Motor neuron (in vitro differentiated cells): ENCODE data around the gene FERMT1. TPM values are rescaled to one million over a fixed set of nuclear protein-coding genes. Genes with fewer than 3 reads are reported as not detected.
A peak's percentile ranks its signal among the peaks of the same experiment; 100 is the strongest.

Source experiments
- ATAC-seq, 8 experiments: fragments of 200-7000 bp; cut with Tn5 transposase; replicated peaks in 6 of 8; 2 replicates each; pipeline ENCODE4 v1.8.0; 2021; ENCODE audit warnings: mild to moderate bottlenecking in 8 of 8, moderate library complexity in 8 of 8
- H3K27ac ChIP-seq, 2 donors: fragments of 250-450 bp; sonication (Bioruptor Pico); 2 replicates each; pipeline ENCODE4 v1.9.0; 2021; ENCODE audit warnings: antibody characterized with exemption in 2 of 2, mild to moderate bottlenecking in 2 of 2, moderate library complexity in 1 of 2
- H3K4me1 ChIP-seq, 2 donors: fragments of 250-450 bp; sonication (Bioruptor Pico); replicated peaks in 1 of 2; 2 replicates each; pipeline ENCODE4 v1.6.1; 2021; ENCODE audit warnings: antibody characterized with exemption in 2 of 2, mild to moderate bottlenecking in 2 of 2, moderate library complexity in 1 of 2
- H3K4me3 ChIP-seq, 5 donors: fragments of 250-450 bp; sonication (Bioruptor Pico); 2 replicates each; pipeline ENCODE4 v1.9.0; 2021; ENCODE audit warnings: antibody characterized with exemption in 5 of 5, mild to moderate bottlenecking in 5 of 5, moderate library complexity in 4 of 5
- WGBS, 10 experiments: fragments of 450-650 bp; shearing (Covaris generic); methylation state at CpG; one replicate each; pipeline ENCODE4 v1.0.0; 2022; 5-methylcytosine and 5-hydroxymethylcytosine counted together
- in situ Hi-C, 9 experiments: fragments of 400-800 bp; cut with MboI; loops; one replicate each; pipeline ENCODE4 v1.15.0; 2021; ENCODE audit warnings: low sequenced_read_pairs in 9 of 9, low pct_unique_long_range_greater_than_20kb in 2 of 9; ENCODE audit not compliant: unreplicated experiment in 9 of 9
- total RNA-seq, 8 experiments: library from RNA; unstranded; fragments of 300-600 nt; gene quantifications; 2 replicates each; pipeline versions ENCODE4 v1.2.3 to v1.2.4, GENCODE V29; 2022

The FERMT1 gene
- total RNA-seq, 8 experiments from 2014 or later, result 0.11 to 18.0 (median 2.0) TPM

- H3K27ac ChIP-seq, result peak overlapping the region in 1 of 2 donors; percentile 70
- WGBS, 10 experiments, result 20 to 90% (median 50%) methylated on average over 1 to 7 of the region's 8 CpGs; no CpG with 5 or more reads in 3 of the 10 experiments
- in situ Hi-C loops, result no loop called here
- peaks cover 10 to 15% of the 10 kb centered on the region in 2 donors for H3K4me1 ChIP-seq
- no peak overlapping the region for H3K4me3 ChIP-seq
- peak in 6 of 8 experiments; percentile 43 to 97 (median 71) for ATAC-seq
Measured at GRCh38 chr20:6135347-6135746, 12.5 kb upstream of the FERMT1 start.

- Histone ChIP-seq H3K27ac (peak overlapping the region in 1 of 2 donors; percentile 70), H3K4me1 (peaks cover 10 to 15% of the 10 kb centered on the region in 2 donors), H3K4me3 (no peak overlapping the region)
- 9 to 80% (median 56%) methylated on average over 1 to 8 of the region's 8 CpGs; no CpG with 5 or more reads in 4 of the 10 experiments for WGBS, 10 experiments
- ATAC-seq, result peak in 3 of 8 experiments; percentile 8 to 36 (median 9)
- in situ Hi-C loops, result no loop called here
Measured at GRCh38 chr20:6134592-6134991, 11.8 kb upstream of the FERMT1 start.

- no peak overlapping the region for H3K4me3 ChIP-seq
- H3K27ac ChIP-seq, result no peak overlapping the region
- 60 to 100% (median 96%) methylated on average over 1 to 4 of the region's 5 CpGs; no CpG with 5 or more reads in 5 of the 10 experiments for WGBS, 10 experiments
- peaks cover 8 to 10% of the 10 kb centered on the region in 2 donors for H3K4me1 ChIP-seq
- in situ Hi-C loops, result no loop called here
- no peak for ATAC-seq
Measured at GRCh38 chr20:6130045-6130444, 7.2 kb upstream of the FERMT1 start.

- no peak for ATAC-seq
- H3K4me1 ChIP-seq, result no peaks in the 10 kb centered on the region
- no peak overlapping the region for H3K27ac ChIP-seq
- 61 to 100% (median 90%) methylated on average over 1 to 4 of the region's 4 CpGs; no CpG with 5 or more reads in 1 of the 10 experiments for WGBS, 10 experiments
- no peak overlapping the region for H3K4me3 ChIP-seq
- in situ Hi-C loops, result no loop called here
Measured at GRCh38 chr20:6127825-6128224, 5.0 kb upstream of the FERMT1 start.

- no peak for ATAC-seq
- 33 to 90% (median 82%) methylated on average over 1 to 2 of the region's 2 CpGs; no CpG with 5 or more reads in 1 of the 10 experiments for WGBS, 10 experiments
- H3K27ac ChIP-seq, result no peak overlapping the region
- in situ Hi-C loops, result no loop called here
- H3K4me1 ChIP-seq, result peaks cover 0 to 3% of the 10 kb centered on the region in 2 donors
- no peak overlapping the region for H3K4me3 ChIP-seq
Measured at GRCh38 chr20:6126846-6127245, 4.0 kb upstream of the FERMT1 start.

GRCh38 chr20:6123649-6124014 is 802 bp upstream of the FERMT1 start:
- H3K4me1 ChIP-seq, result peaks cover 0 to 3% of the 10 kb centered on the region in 2 donors
- in situ Hi-C loops, result no loop called here
- WGBS, 10 experiments, result 71 to 100% (median 92%) methylated on average over 2 to 4 of the region's 4 CpGs
- no peak overlapping the region for H3K27ac ChIP-seq
- H3K4me3 ChIP-seq, result no peak overlapping the region
- ATAC-seq, result no peak

- in situ Hi-C loops, result no loop called here
- ATAC-seq, result peak; percentile 3 to 79 (median 69)
- no peak overlapping the region for H3K27ac ChIP-seq
- 0 to 17% (median 5%) methylated on average over 2 to 19 of the region's 27 CpGs; no CpG with 5 or more reads in 2 of the 10 experiments for WGBS, 10 experiments
- H3K4me1 ChIP-seq, result peaks cover 0 to 3% of the 10 kb centered on the region in 2 donors
- H3K4me3 ChIP-seq, result peak overlapping the region; percentile 25 to 35 (median 29)
Measured at GRCh38 chr20:6122111-6122872, 538 bp downstream of the FERMT1 start.

- H3K27ac ChIP-seq, result no peak overlapping the region
- 58 to 100% (median 89%) methylated on average over 2 of the region's 2 CpGs; no CpG with 5 or more reads in 5 of the 10 experiments for WGBS, 10 experiments
- in situ Hi-C loops, result no loop called here
Measured at GRCh38 chr20:6121504-6121903, 1.3 kb downstream of the FERMT1 start.

GRCh38 chr20:6120491-6120988 is 2.3 kb downstream of the FERMT1 start:
- 0 to 65% (median 20%) methylated on average over 1 to 3 of the region's 3 CpGs; no CpG with 5 or more reads in 1 of the 10 experiments for WGBS, 10 experiments
- Histone ChIP-seq H3K4me3 (no peak overlapping the region), H3K27ac (no peak overlapping the region), H3K4me1 (peaks cover 0 to 3% of the 10 kb centered on the region in 2 donors)
- in situ Hi-C loops, result no loop called here
- ATAC-seq, result peak in 3 of 8 experiments; percentile 13 to 48 (median 20)

More at GRCh38 chr20:6121504-6121903, 1.3 kb downstream of the FERMT1 start:
- H3K4me1 ChIP-seq, result peaks cover 0 to 3% of the 10 kb centered on the region in 2 donors
- no peak overlapping the region for H3K4me3 ChIP-seq
- no peak for ATAC-seq

GRCh38 chr20:6116758-6117157 is 6.1 kb downstream of the FERMT1 start:
- H3K4me3 ChIP-seq, result no peak overlapping the region
- no peak overlapping the region for H3K27ac ChIP-seq
- no peak for ATAC-seq
- no peaks in the 10 kb centered on the region for H3K4me1 ChIP-seq
- 55 to 100% (median 91%) methylated on average over 3 of the region's 3 CpGs for WGBS, 10 experiments
- in situ Hi-C loops, result no loop called here

GRCh38 chr20:6115221-6115895 is 7.5 kb downstream of the FERMT1 start:
- WGBS, 10 experiments, result 60 to 100% (median 94%) methylated on average over 1 to 3 of the region's 3 CpGs
- no peaks in the 10 kb centered on the region for H3K4me1 ChIP-seq
- no peak overlapping the region for H3K27ac ChIP-seq
- H3K4me3 ChIP-seq, result no peak overlapping the region
- in situ Hi-C loops, result no loop called here
- ATAC-seq, result no peak

- in situ Hi-C loops, result no loop called here
- WGBS, 10 experiments, result 43 to 100% (median 92%) methylated on average over 1 of the region's 1 CpG; no CpG with 5 or more reads in 4 of the 10 experiments
- ATAC-seq, result no peak
- no peak overlapping the region for H3K4me3 ChIP-seq
- H3K4me1 ChIP-seq, result no peaks in the 10 kb centered on the region
- no peak overlapping the region for H3K27ac ChIP-seq
Measured at GRCh38 chr20:6114696-6115095, 8.1 kb downstream of the FERMT1 start.

GRCh38 chr20:6113951-6114350 is 8.9 kb downstream of the FERMT1 start:
- Histone ChIP-seq H3K4me3 (no peak overlapping the region), H3K4me1 (no peaks in the 10 kb centered on the region), H3K27ac (no peak overlapping the region)
- peak in 2 of 8 experiments; percentile 53 to 76 for ATAC-seq
- 20 to 83% (median 56%) methylated on average over 1 to 3 of the region's 3 CpGs; no CpG with 5 or more reads in 2 of the 10 experiments for WGBS, 10 experiments
- in situ Hi-C loops, result no loop called here
